A549 (cell line): Measurements from ENCODE around the gene MID1IP1. TPM values are rescaled to one million over a fixed set of nuclear protein-coding genes. Genes with fewer than 3 reads are reported as not detected.

ENCODE experiments used
- ATAC-seq, 2 experiments: fragments of 200-7000 bp in 1 of 2; fragments of >200 bp in 1 of 2; cut with Nextera tagmentation in 1 of 2; cut with Tn5 transposase in 1 of 2; 3 replicates each; pipeline versions ENCODE4 v1.8.0 to v1.9.1; 2018 to 2020; ENCODE audit warnings: mild to moderate bottlenecking in 1 of 2, moderate library complexity in 1 of 2
- CTCF ChIA-PET: fragments of 300-600 bp; sonication (Branson Sonifier 250); formaldehyde crosslinking; extraction: SDS; loops from one replicate; lab custom pipeline; 2021; ENCODE audit warnings: antibody characterized with exemption, inconsistent platforms; lab: Yijun Ruan, JAX
- POLR2A ChIA-PET: fragments of 350-600 bp; formaldehyde crosslinking; extraction: SDS; loops from one replicate; lab custom pipeline; 2021; ENCODE audit warnings: antibody characterized with exemption, inconsistent platforms; lab: Yijun Ruan, JAX
- DNase-seq, 2 experiments: peaks; one replicate each; pipeline versions ENCODE4 v3.0.0 to v3.0.0-alpha.2; 2011 to 2016; ENCODE audit warnings: low read depth in 1 of 2, low spot score in 1 of 2
- FAIRE-seq: peaks from 2 replicates; lab custom pipeline; 2011; peaks lifted over from hg19 to GRCh38; lab: Jason Lieb, UNC
- H3K27ac ChIP-seq, 2 experiments: fragments of >200 bp; sonication (Bioruptor Twin); formaldehyde crosslinking; 3 replicates each; pipeline ENCODE4 v1.5.1; 2016 to 2017
- H3K4me1 ChIP-seq: fragments of >200 bp; sonication (Bioruptor Twin); formaldehyde crosslinking; 3 replicates; pipeline ENCODE4 v1.6.1; 2016
- H3K4me2 ChIP-seq: fragments of >200 bp; sonication (Bioruptor Twin); formaldehyde crosslinking; 3 replicates; pipeline ENCODE4 v1.6.1; 2016
- H3K4me3 ChIP-seq: fragments of >200 bp; sonication (Bioruptor Twin); formaldehyde crosslinking; 3 replicates; pipeline ENCODE4 v1.5.1; 2016
- H3K9me3 ChIP-seq: fragments of >200 bp; sonication (Bioruptor Twin); formaldehyde crosslinking; 3 replicates; pipeline ENCODE4 v1.6.1; 2016
- BCL3 ChIP-seq: fragments of >200 bp; sonication (Bioruptor Twin); formaldehyde crosslinking; IDR thresholded peaks from 3 replicates; pipeline ENCODE4 v1.6.1; 2016
- CTCF ChIP-seq: fragments of >200 bp; sonication (Bioruptor Twin); formaldehyde crosslinking; IDR thresholded peaks from 3 replicates; pipeline ENCODE4 v1.5.1; 2016
- EP300 ChIP-seq, 2 experiments: fragments of >200 bp; sonication (Bioruptor Twin); formaldehyde crosslinking; IDR thresholded peaks; 2 replicates in 1 of 2; 3 replicates in 1 of 2; pipeline ENCODE4 v1.6.1; 2016 to 2017
- ESRRA ChIP-seq: fragments of 150-350 bp; IDR thresholded peaks from 2 replicates; pipeline ENCODE4 v1.6.1; 2014; ENCODE audit warnings: mild to moderate bottlenecking, low read length, borderline replicate concordance
- FOSB ChIP-seq: fragments of 250-450 bp; sonication (Bioruptor Pico); IDR thresholded peaks from 2 replicates; pipeline ENCODE4 v1.5.0; 2020; ENCODE audit warnings: mild to moderate bottlenecking, moderate library complexity
- FOSL2 ChIP-seq, 2 experiments: fragments of 450-650 bp in 1 of 2; fragments of >200 bp in 1 of 2; sonication (Bioruptor Twin) in 1 of 2; formaldehyde crosslinking; IDR thresholded peaks; 2 replicates each; pipeline versions ENCODE4 v1.5.0 to v1.6.1; 2016 to 2020; ENCODE audit warnings: mild to moderate bottlenecking in 1 of 2, moderate library complexity in 1 of 2
- HDAC2 ChIP-seq: fragments of 200-600 bp; sonication (generic); IDR thresholded peaks from 2 replicates; pipeline ENCODE4 v1.6.1; 2016
- HEYL ChIP-seq: fragments of 250-450 bp; sonication (Bioruptor Pico); IDR thresholded peaks from 2 replicates; pipeline ENCODE4 v1.8.0; 2021; ENCODE audit warnings: mild to moderate bottlenecking, moderate library complexity
- JUN ChIP-seq, 2 experiments: fragments of >200 bp; sonication (Bioruptor Twin); formaldehyde crosslinking; IDR thresholded peaks; 2 replicates in 1 of 2; 3 replicates in 1 of 2; pipeline ENCODE4 v1.6.1; 2016 to 2017
- KDM1A ChIP-seq: fragments of 200-600 bp; sonication (generic); IDR thresholded peaks from 2 replicates; pipeline ENCODE4 v1.6.1; 2016; ENCODE audit warnings: low read depth, mild to moderate bottlenecking
- KDM5A ChIP-seq: fragments of 200-600 bp; sonication (generic); IDR thresholded peaks from 2 replicates; pipeline ENCODE4 v1.6.1; 2016; ENCODE audit warnings: antibody characterized with exemption, mild to moderate bottlenecking
- MAFK ChIP-seq: fragments of 450-650 bp; IDR thresholded peaks from 2 replicates; pipeline ENCODE4 v1.6.1; 2014; ENCODE audit not compliant: partially characterized antibody
- MYC ChIP-seq: IDR thresholded peaks from 2 replicates; pipeline ENCODE4 v1.6.1; 2012; ENCODE audit warnings: mild to moderate bottlenecking, inconsistent platforms, low read length, improper control_type of control experiment, borderline replicate concordance
- NPAS2 ChIP-seq: fragments of 250-450 bp; sonication (Bioruptor Pico); IDR thresholded peaks from 2 replicates; pipeline ENCODE4 v1.8.0; 2022; ENCODE audit warnings: mild to moderate bottlenecking, moderate library complexity, borderline replicate concordance
- NR3C1 ChIP-seq: fragments of >200 bp; sonication (Bioruptor Twin); formaldehyde crosslinking; IDR thresholded peaks from 3 replicates; pipeline ENCODE4 v1.6.1; 2017
- POLR2AphosphoS2 ChIP-seq: conservative IDR thresholded peaks from 2 replicates; pipeline ENCODE4 v1.6.1; 2012; ENCODE audit warnings: low read length, improper control_type of control experiment, inconsistent platforms
- RAD21 ChIP-seq, 2 experiments: fragments of >200 bp in 1 of 2; sonication (Bioruptor Twin) in 1 of 2; formaldehyde crosslinking in 1 of 2; IDR thresholded peaks in 1 of 2; conservative IDR thresholded peaks in 1 of 2; 2 replicates in 1 of 2; 3 replicates in 1 of 2; pipeline ENCODE4 v1.6.1; 2012 to 2018; ENCODE audit warnings: inconsistent platforms in 1 of 2
- RARB ChIP-seq: fragments of 250-450 bp; sonication (Bioruptor Pico); IDR thresholded peaks from 2 replicates; pipeline ENCODE4 v1.8.0; 2021; ENCODE audit warnings: mild to moderate bottlenecking, moderate library complexity
- RCOR1 ChIP-seq: fragments of 150-350 bp; IDR thresholded peaks from 2 replicates; pipeline ENCODE4 v1.6.1; 2014; ENCODE audit warnings: antibody characterized with exemption, low read length, low read depth
- REST ChIP-seq: fragments of 200-600 bp; sonication (generic); IDR thresholded peaks from 2 replicates; pipeline ENCODE4 v1.6.1; 2016; ENCODE audit warnings: antibody characterized with exemption, mild to moderate bottlenecking, moderate library complexity
- RFX5 ChIP-seq: fragments of 450-650 bp; IDR thresholded peaks from 2 replicates; pipeline ENCODE4 v1.7.1; 2014; ENCODE audit warnings: antibody characterized with exemption, mild to moderate bottlenecking, moderate library complexity
- SMC3 ChIP-seq: fragments of >200 bp; sonication (Bioruptor Twin); formaldehyde crosslinking; IDR thresholded peaks from 3 replicates; pipeline ENCODE4 v1.6.1; 2018; ENCODE audit warnings: inconsistent platforms
- SREBF2 ChIP-seq: fragments of 450-650 bp; IDR thresholded peaks from 2 replicates; pipeline ENCODE4 v1.6.1; 2014; ENCODE audit warnings: mild to moderate bottlenecking, moderate library complexity
- TFCP2L1 ChIP-seq: fragments of 250-450 bp; sonication (Bioruptor Pico); IDR thresholded peaks from 2 replicates; pipeline ENCODE4 v1.5.0; 2021; ENCODE audit warnings: mild to moderate bottlenecking
- USF2 ChIP-seq: fragments of 450-650 bp; IDR thresholded peaks from 2 replicates; pipeline ENCODE4 v1.6.1; 2014; ENCODE audit warnings: antibody characterized with exemption
- ZC3H11A ChIP-seq: fragments of 450-650 bp; IDR thresholded peaks from 2 replicates; pipeline ENCODE4 v1.6.1; 2014; ENCODE audit warnings: antibody characterized with exemption, mild to moderate bottlenecking
- ZNF302 ChIP-seq: fragments of 250-450 bp; sonication (Bioruptor Pico); IDR thresholded peaks from 2 replicates; pipeline ENCODE4 v1.9.0; 2021; ENCODE audit warnings: inconsistent platforms, mild to moderate bottlenecking, moderate library complexity
- WGBS: methylation state at CpG from one replicate; pipeline ENCODE4 v1.1.6; 2017; ENCODE audit errors: missing lambda C conversion rate; 5-methylcytosine and 5-hydroxymethylcytosine counted together
- polyA plus RNA-seq, 4 experiments: library from polyadenylated mRNA; depleted of rRNA in 3 of 4; stranded (reverse); fragments of >200 nt; fragmentation: RNase III in 1 of 4; extraction: RNeasy Plus Mini Kit Qiagen cat#74134 plus additional on column Dnase treatment in 1 of 4; gene quantifications; 2 replicates in 3 of 4; 3 replicates in 1 of 4; pipeline ENCODE4 v1.2.3, GENCODE V29; 2011 to 2017

MID1IP1 gene
- polyA plus RNA-seq, 2 of the 4 experiments (the other 2 are of a cell fraction) = 40.1 to 56.5 TPM

GRCh38 chrX:38774249-38774648, 27.0 kb upstream of the MID1IP1 start:
- DNase-seq (no peak), FAIRE-seq (peak; percentile 67), ATAC-seq (no peak)
- ChIA-PET POLR2A (no interaction called here), CTCF (no interaction called here)
- no peak overlapping the region for H3K4me2 ChIP-seq
- H3K9me3 ChIP-seq = no peaks in the 10 kb centered on the region
- TF ChIP-seq HEYL (CRISPR knock-in tag) = no peak
- TF ChIP-seq FOSL2 (IDR thresholded peaks at IDR 0.05) = no peak
- TF ChIP-seq FOSL2 (CRISPR knock-in tag; IDR thresholded peaks at IDR 0.05) = no peak
- TF ChIP-seq SREBF2 = no peak
- no peak for TF ChIP-seq HDAC2
- no peak for TF ChIP-seq RARB (CRISPR knock-in tag)
- TF ChIP-seq BCL3 = no peak
- TF ChIP-seq POLR2AphosphoS2 = no peak
- TF ChIP-seq MAFK = no peak
- no peak for TF ChIP-seq ZC3H11A
- no peak for TF ChIP-seq RFX5
- TF ChIP-seq NPAS2 (CRISPR knock-in tag) = no peak
- no peak for TF ChIP-seq JUN (IDR thresholded peaks at IDR 0.05)
- TF ChIP-seq, all 56 proteins: peak for 0
- no peak overlapping the region for H3K4me3 ChIP-seq
- WGBS = 55% methylated on average over 4 of the region's 4 CpGs
- no peak overlapping the region for H3K27ac ChIP-seq
- H3K4me1 ChIP-seq = no peaks in the 10 kb centered on the region

GRCh38 chrX:38796946-38797345, 4.3 kb upstream of the MID1IP1 start:
- no peak for ATAC-seq
- no peak for FAIRE-seq
- H3K4me2 ChIP-seq = no peak overlapping the region
- peaks cover 6% of the 10 kb centered on the region for H3K4me1 ChIP-seq
- no peak overlapping the region for H3K4me3 ChIP-seq
- TF ChIP-seq KDM5A = no peak
- no peak for TF ChIP-seq USF2
- no peak for TF ChIP-seq CTCF
- TF ChIP-seq TFCP2L1 = no peak
- no peak for TF ChIP-seq RCOR1
- TF ChIP-seq RFX5 = no peak
- no peak for TF ChIP-seq FOSB (CRISPR knock-in tag)
- TF ChIP-seq EP300 (IDR thresholded peaks at IDR 0.05) = no peak
- no peak for TF ChIP-seq ESRRA
- no peak for TF ChIP-seq MYC
- ChIA-PET CTCF (interaction anchor here (1.4 to 1.5 kb wide), 2 partner anchors 20 to 29 kb away, joined by 3 to 7 read pairs; no protein-coding TSS in a partner anchor), POLR2A (no interaction called here)
- no peak overlapping the region for H3K27ac ChIP-seq
- H3K9me3 ChIP-seq = no peaks in the 10 kb centered on the region
- no peak for DNase-seq

GRCh38 chrX:38798956-38799355, 2.3 kb upstream of the MID1IP1 start:
- no peaks in the 10 kb centered on the region for H3K9me3 ChIP-seq
- ChIA-PET CTCF (no interaction called here), POLR2A (no interaction called here)
- TF ChIP-seq MAFK = no peak
- no peak for TF ChIP-seq ESRRA
- TF ChIP-seq RAD21 (conservative IDR thresholded peaks at IDR 0.05 in 1 of 2, IDR thresholded peaks at IDR 0.05 in 1 of 2) = no peak
- no peak for TF ChIP-seq RARB (CRISPR knock-in tag)
- no peak for TF ChIP-seq NR3C1
- TF ChIP-seq KDM1A = no peak
- no peak for TF ChIP-seq ZNF302 (CRISPR knock-in tag)
- no peak for TF ChIP-seq TFCP2L1
- no peak for TF ChIP-seq SMC3
- TF ChIP-seq REST = no peak
- TF ChIP-seq NPAS2 (CRISPR knock-in tag) = no peak

More at GRCh38 chrX:38798956-38799355, 2.3 kb upstream of the MID1IP1 start:
- Histone ChIP-seq H3K4me1 (peaks cover 15% of the 10 kb centered on the region), H3K27ac (no peak overlapping the region), H3K4me3 (no peak overlapping the region), H3K4me2 (no peak overlapping the region)
- DNase-seq = no peak
- FAIRE-seq = peak; percentile 96
- no peak for ATAC-seq
- 79% methylated on average over 1 of the region's 1 CpG for whole genome bisulfite sequencing
